Articular chondrocyte of knee joint (primary cell): ENCODE data around the gene FGFRL1. TPM values are rescaled to one million over a fixed set of nuclear protein-coding genes. Genes with fewer than 3 reads are reported as not detected.

Source experiments
- total RNA-seq: library from RNA; depleted of rRNA; stranded (reverse); fragments of >200 nt; gene quantifications from 2 replicates; pipeline ENCODE4 v1.2.3, GENCODE V29; 2012

FGFRL1 gene
- 58.7 and 68.5 TPM in 2 replicates for total RNA-seq

GRCh38 chr4:1011022-1011665, at the start of gene FGFRL1:
Gene FGFRL1, plus strand, starts transcription at chr4:1011626. Its CDS starts 860 bp downstream, at chr4:1012486.

GRCh38 chr4:973431-974397, 37.7 kb upstream of the FGFRL1 start, which contains the start of gene DGKQ:
Gene DGKQ, minus strand, starts transcription at chr4:973569. Its CDS starts 87 bp downstream, at chr4:973482.

GRCh38 chr4:986879-987623, 24.4 kb upstream of the FGFRL1 start, which contains the start of gene IDUA:
Gene IDUA, plus strand, starts transcription at chr4:987044. Its CDS starts 41 bp downstream, at chr4:987085.

GRCh38 chr4:993111-994029, 18.1 kb upstream of the FGFRL1 start, which contains the start of gene SLC26A1:
Gene SLC26A1, minus strand, starts transcription at chr4:993404. Its CDS starts 1,701 bp downstream, at chr4:991703.

Other genes with a start within 250 kb of the FGFRL1 start
- gene CPLX1, start 185.5 kb upstream of the FGFRL1 start, total RNA-seq = 0.13 TPM in 1 of 2 replicates, not detected in the other
- 41.3 and 44.2 TPM in 2 replicates for gene GAK, start 79.3 kb upstream of the FGFRL1 start, total RNA-seq
- gene TMEM175, start 79.2 kb upstream of the FGFRL1 start, total RNA-seq = 9.6 and 11.1 TPM in 2 replicates
- 7.7 and 8.0 TPM in 2 replicates for gene DGKQ, start 38.1 kb upstream of the FGFRL1 start, total RNA-seq
- gene IDUA, start 24.6 kb upstream of the FGFRL1 start, total RNA-seq = 15.0 and 21.1 TPM in 2 replicates
- gene SLC26A1, start 18.2 kb upstream of the FGFRL1 start, total RNA-seq = 0.26 and 0.43 TPM in 2 replicates
- 9.2 and 9.5 TPM in 2 replicates for gene RNF212, start 101.9 kb downstream of the FGFRL1 start, total RNA-seq
- 23.7 and 27.6 TPM in 2 replicates for gene SPON2, start 161.0 kb downstream of the FGFRL1 start, total RNA-seq
- 130 and 166 TPM in 2 replicates for gene CTBP1, start 237.5 kb downstream of the FGFRL1 start, total RNA-seq